Measurements from ENCODE around the gene ZNF564.

ZNF564 gene

DNA sequence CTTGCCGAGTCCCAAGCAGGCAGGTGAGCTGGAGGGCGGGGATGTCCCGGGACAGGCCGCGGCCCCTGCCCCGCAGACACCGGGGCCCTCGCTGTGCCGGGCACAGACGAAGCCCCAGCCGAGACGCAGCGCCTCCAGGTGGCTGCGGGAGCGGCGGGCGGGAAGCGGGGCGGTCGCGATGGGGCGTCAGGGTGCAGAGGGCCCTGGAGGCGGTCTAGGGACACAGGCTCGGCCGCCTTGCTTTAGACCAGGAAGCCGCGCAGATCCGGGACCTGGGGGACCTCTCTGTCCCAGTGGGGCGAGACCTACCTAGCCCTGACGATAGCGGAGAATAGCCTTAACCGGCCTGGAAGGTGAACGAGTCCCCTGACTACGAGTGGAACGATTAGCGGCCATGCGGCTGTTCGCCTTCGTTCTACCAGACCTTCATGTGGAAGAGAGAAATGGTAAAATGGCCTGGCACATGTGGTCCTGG, 4.2 kb upstream of the ZNF564 start:
- ATAC-seq, result no peak
- TF ChIP-seq, protein P1, sequence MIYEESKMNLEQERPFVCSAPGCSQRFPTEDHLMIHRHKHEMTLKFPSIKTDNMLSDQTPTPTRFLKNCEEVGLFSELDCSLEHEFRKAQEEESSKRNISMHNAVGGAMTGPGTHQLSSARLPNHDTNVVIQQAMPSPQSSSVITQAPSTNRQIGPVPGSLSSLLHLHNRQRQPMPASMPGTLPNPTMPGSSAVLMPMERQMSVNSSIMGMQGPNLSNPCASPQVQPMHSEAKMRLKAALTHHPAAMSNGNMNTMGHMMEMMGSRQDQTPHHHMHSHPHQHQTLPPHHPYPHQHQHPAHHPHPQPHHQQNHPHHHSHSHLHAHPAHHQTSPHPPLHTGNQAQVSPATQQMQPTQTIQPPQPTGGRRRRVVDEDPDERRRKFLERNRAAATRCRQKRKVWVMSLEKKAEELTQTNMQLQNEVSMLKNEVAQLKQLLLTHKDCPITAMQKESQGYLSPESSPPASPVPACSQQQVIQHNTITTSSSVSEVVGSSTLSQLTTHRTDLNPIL (CRISPR knock-in tag; IDR thresholded peaks at IDR 0.05; ENCODE audit: low read depth), result no peak
- TF ChIP-seq RARB (CRISPR knock-in tag; IDR thresholded peaks at IDR 0.05) (no peak), ZFP3 (CRISPR knock-in tag; IDR thresholded peaks at IDR 0.05) (no peak), TCF4 (CRISPR knock-in tag; IDR thresholded peaks at IDR 0.05; ENCODE audit: borderline replicate concordance) (no peak), BACH2 (CRISPR knock-in tag; IDR thresholded peaks at IDR 0.05; ENCODE audit: borderline replicate concordance) (no peak), GLIS3 (CRISPR knock-in tag; IDR thresholded peaks at IDR 0.05) (no peak), PPARA (CRISPR knock-in tag; IDR thresholded peaks at IDR 0.05; ENCODE audit: borderline replicate concordance) (no peak), CSDC2 (CRISPR knock-in tag; IDR thresholded peaks at IDR 0.05) (no peak), ZNF565 (CRISPR knock-in tag; conservative IDR thresholded peaks at IDR 0.05; ENCODE audit: low read depth) (no peak), SNAI2 (CRISPR knock-in tag; IDR thresholded peaks at IDR 0.05) (no peak), ZNF70 (CRISPR knock-in tag; IDR thresholded peaks at IDR 0.05) (no peak), ARNTL (CRISPR knock-in tag; IDR thresholded peaks at IDR 0.05; ENCODE audit: borderline replicate concordance, low read depth) (no peak), ISL1 (CRISPR knock-in tag; IDR thresholded peaks at IDR 0.05) (no peak), ZFP30 (CRISPR knock-in tag; IDR thresholded peaks at IDR 0.05) (no peak), OSR1 (CRISPR knock-in tag; IDR thresholded peaks at IDR 0.05) (no peak), TOX (CRISPR knock-in tag; IDR thresholded peaks at IDR 0.05; ENCODE audit: borderline replicate concordance) (no peak)
- TF ChIP-seq, protein P2, sequence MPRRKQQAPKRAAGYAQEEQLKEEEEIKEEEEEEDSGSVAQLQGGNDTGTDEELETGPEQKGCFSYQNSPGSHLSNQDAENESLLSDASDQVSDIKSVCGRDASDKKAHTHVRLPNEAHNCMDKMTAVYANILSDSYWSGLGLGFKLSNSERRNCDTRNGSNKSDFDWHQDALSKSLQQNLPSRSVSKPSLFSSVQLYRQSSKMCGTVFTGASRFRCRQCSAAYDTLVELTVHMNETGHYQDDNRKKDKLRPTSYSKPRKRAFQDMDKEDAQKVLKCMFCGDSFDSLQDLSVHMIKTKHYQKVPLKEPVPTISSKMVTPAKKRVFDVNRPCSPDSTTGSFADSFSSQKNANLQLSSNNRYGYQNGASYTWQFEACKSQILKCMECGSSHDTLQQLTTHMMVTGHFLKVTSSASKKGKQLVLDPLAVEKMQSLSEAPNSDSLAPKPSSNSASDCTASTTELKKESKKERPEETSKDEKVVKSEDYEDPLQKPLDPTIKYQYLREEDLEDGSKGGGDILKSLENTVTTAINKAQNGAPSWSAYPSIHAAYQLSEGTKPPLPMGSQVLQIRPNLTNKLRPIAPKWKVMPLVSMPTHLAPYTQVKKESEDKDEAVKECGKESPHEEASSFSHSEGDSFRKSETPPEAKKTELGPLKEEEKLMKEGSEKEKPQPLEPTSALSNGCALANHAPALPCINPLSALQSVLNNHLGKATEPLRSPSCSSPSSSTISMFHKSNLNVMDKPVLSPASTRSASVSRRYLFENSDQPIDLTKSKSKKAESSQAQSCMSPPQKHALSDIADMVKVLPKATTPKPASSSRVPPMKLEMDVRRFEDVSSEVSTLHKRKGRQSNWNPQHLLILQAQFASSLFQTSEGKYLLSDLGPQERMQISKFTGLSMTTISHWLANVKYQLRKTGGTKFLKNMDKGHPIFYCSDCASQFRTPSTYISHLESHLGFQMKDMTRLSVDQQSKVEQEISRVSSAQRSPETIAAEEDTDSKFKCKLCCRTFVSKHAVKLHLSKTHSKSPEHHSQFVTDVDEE (CRISPR knock-in tag; IDR thresholded peaks at IDR 0.05), result no peak
- TF ChIP-seq, protein P3, sequence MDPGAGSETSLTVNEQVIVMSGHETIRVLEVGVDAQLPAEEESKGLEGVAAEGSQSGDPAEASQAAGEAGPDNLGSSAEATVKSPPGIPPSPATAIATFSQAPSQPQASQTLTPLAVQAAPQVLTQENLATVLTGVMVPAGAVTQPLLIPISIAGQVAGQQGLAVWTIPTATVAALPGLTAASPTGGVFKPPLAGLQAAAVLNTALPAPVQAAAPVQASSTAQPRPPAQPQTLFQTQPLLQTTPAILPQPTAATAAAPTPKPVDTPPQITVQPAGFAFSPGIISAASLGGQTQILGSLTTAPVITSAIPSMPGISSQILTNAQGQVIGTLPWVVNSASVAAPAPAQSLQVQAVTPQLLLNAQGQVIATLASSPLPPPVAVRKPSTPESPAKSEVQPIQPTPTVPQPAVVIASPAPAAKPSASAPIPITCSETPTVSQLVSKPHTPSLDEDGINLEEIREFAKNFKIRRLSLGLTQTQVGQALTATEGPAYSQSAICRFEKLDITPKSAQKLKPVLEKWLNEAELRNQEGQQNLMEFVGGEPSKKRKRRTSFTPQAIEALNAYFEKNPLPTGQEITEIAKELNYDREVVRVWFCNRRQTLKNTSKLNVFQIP (CRISPR knock-in tag; IDR thresholded peaks at IDR 0.05; ENCODE audit: borderline replicate concordance, low read depth), result no peak
- TF ChIP-seq, protein P4, sequence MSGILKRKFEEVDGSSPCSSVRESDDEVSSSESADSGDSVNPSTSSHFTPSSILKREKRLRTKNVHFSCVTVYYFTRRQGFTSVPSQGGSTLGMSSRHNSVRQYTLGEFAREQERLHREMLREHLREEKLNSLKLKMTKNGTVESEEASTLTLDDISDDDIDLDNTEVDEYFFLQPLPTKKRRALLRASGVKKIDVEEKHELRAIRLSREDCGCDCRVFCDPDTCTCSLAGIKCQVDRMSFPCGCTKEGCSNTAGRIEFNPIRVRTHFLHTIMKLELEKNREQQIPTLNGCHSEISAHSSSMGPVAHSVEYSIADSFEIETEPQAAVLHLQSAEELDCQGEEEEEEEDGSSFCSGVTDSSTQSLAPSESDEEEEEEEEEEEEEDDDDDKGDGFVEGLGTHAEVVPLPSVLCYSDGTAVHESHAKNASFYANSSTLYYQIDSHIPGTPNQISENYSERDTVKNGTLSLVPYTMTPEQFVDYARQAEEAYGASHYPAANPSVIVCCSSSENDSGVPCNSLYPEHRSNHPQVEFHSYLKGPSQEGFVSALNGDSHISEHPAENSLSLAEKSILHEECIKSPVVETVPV (CRISPR knock-in tag; IDR thresholded peaks at IDR 0.05), result no peak
- TF ChIP-seq, protein P5, sequence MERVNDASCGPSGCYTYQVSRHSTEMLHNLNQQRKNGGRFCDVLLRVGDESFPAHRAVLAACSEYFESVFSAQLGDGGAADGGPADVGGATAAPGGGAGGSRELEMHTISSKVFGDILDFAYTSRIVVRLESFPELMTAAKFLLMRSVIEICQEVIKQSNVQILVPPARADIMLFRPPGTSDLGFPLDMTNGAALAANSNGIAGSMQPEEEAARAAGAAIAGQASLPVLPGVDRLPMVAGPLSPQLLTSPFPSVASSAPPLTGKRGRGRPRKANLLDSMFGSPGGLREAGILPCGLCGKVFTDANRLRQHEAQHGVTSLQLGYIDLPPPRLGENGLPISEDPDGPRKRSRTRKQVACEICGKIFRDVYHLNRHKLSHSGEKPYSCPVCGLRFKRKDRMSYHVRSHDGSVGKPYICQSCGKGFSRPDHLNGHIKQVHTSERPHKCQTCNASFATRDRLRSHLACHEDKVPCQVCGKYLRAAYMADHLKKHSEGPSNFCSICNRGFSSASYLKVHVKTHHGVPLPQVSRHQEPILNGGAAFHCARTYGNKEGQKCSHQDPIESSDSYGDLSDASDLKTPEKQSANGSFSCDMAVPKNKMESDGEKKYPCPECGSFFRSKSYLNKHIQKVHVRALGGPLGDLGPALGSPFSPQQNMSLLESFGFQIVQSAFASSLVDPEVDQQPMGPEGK (CRISPR knock-in tag; IDR thresholded peaks at IDR 0.05; ENCODE audit: borderline replicate concordance), result no peak

DNA sequence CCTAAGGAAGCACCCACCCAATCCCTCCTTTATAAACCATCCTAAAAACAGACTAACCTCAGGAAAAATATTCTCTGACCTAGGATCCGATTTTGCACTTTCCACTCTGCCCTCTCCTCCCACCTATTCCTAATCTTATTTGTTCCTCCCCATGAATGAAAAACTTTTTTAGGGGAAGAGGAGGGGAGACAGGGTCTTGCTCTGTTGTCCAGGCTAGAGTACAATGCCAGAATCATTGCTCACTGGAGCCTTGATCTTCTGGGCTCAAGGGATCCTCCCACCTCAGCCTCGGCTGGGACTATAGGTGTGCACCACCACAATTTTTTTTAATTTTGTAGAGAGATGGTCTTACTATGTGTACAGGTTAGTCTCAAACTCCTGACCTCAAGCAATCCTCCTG, 4.4 kb downstream of the ZNF564 start:
- TF ChIP-seq ZNF8 (CRISPR knock-in tag; IDR thresholded peaks at IDR 0.05) (no peak), PPARA (CRISPR knock-in tag; IDR thresholded peaks at IDR 0.05; ENCODE audit: borderline replicate concordance) (no peak), ZFP3 (CRISPR knock-in tag; IDR thresholded peaks at IDR 0.05) (no peak)
- TF ChIP-seq, protein P5 (CRISPR knock-in tag; IDR thresholded peaks at IDR 0.05; ENCODE audit: borderline replicate concordance), result no peak
- TF ChIP-seq, protein P4 (CRISPR knock-in tag; IDR thresholded peaks at IDR 0.05), result no peak
- ATAC-seq, result no peak
